Measurements from ENCODE around the gene CYFIP1.
"Not testable (repeated sequence)": the region's sequence is repeated elsewhere in the genome, so short reads cannot be mapped to it uniquely, and the experiment has no call there.

The CYFIP1 gene

DNA sequence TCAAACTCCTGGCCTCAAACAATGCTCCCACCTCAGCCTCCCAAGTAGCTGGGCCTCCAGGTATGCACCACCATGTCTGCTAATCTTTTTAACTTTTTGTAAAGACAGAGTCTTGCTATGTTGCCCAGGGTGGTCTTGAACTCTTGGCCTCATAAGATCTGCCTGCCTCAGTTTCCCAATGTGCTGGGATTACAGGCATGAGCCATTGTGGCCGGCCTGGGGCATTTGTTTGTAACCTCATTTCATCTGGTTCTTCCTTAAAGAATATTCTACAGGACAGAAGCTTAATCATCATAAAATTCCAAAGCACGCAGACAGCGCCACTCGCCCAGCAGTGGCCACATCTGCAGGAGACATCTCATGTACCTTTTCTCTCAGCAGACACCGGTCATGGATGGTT is 23.6 kb upstream of the CYFIP1 start:
- TF ChIP-seq, protein P1, sequence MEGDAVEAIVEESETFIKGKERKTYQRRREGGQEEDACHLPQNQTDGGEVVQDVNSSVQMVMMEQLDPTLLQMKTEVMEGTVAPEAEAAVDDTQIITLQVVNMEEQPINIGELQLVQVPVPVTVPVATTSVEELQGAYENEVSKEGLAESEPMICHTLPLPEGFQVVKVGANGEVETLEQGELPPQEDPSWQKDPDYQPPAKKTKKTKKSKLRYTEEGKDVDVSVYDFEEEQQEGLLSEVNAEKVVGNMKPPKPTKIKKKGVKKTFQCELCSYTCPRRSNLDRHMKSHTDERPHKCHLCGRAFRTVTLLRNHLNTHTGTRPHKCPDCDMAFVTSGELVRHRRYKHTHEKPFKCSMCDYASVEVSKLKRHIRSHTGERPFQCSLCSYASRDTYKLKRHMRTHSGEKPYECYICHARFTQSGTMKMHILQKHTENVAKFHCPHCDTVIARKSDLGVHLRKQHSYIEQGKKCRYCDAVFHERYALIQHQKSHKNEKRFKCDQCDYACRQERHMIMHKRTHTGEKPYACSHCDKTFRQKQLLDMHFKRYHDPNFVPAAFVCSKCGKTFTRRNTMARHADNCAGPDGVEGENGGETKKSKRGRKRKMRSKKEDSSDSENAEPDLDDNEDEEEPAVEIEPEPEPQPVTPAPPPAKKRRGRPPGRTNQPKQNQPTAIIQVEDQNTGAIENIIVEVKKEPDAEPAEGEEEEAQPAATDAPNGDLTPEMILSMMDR (IDR thresholded peaks at IDR 0.05; ENCODE audit: low read depth, low read length): no peak
- TF ChIP-seq MYC (IDR thresholded peaks at IDR 0.05; ENCODE audit: low read depth, low read length): no peak
- TF ChIP-seq, protein P2, sequence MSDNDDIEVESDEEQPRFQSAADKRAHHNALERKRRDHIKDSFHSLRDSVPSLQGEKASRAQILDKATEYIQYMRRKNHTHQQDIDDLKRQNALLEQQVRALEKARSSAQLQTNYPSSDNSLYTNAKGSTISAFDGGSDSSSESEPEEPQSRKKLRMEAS (IDR thresholded peaks at IDR 0.05; ENCODE audit: low read depth, low read length): no peak
- H3K4me3 ChIP-seq (ENCODE audit: low read depth, low read length): no peak overlapping the region
- no peak for DNase-seq (ENCODE audit: low read depth)

DNA sequence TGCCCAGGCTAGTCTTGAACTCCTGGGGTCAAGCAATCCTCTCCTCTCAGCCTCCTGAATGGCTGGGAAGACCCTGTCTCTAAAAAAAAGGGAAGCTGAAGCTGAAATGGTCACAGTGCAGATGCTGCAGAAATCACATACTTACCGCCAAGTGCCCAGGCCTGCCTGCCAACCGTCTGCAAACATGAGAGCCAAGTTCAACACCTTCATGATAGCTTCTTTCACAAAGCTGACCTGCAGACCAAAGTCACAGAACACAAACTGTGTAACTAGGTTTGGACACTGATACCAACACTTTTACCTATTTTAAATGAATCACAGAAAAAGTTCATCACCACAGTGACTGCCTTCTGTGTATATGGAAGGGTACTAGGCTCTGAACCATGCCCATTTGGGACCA is 22.8 kb upstream of the CYFIP1 start:
- no peak for DNase-seq (ENCODE audit: low read depth)
- TF ChIP-seq, protein P2 (IDR thresholded peaks at IDR 0.05; ENCODE audit: low read depth, low read length): no peak
- TF ChIP-seq POLR2A (IDR thresholded peaks at IDR 0.05; ENCODE audit: extremely low read depth, insufficient read length) (no peak), MYC (IDR thresholded peaks at IDR 0.05; ENCODE audit: low read depth, low read length) (no peak)
- TF ChIP-seq, protein P1 (IDR thresholded peaks at IDR 0.05; ENCODE audit: low read depth, low read length): no peak
- H3K4me3 ChIP-seq (ENCODE audit: low read depth, low read length): no peak overlapping the region

DNA sequence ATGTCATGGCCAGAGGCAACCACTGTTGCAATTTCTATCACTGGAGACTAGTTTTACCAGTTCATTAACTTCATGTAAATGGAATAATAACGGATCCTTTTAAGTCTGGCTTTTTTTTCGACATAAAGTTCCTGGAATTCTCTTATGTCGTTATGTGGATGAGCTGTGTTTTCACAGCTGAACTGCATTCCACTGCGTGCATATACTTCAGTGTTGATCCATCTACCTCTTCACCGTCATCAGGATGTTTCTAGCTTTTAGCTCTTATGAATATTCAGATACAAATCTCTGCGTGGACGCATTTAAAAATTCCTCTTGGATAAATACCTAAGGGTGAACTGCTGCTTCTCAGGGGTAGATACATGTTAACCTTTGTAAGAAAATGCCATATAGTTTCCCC is 15.6 kb upstream of the CYFIP1 start:
- TF ChIP-seq, protein P2 (IDR thresholded peaks at IDR 0.05; ENCODE audit: low read depth, low read length): no peak
- TF ChIP-seq POLR2A (IDR thresholded peaks at IDR 0.05; ENCODE audit: extremely low read depth, insufficient read length): no peak
- TF ChIP-seq, protein P1 (IDR thresholded peaks at IDR 0.05; ENCODE audit: low read depth, low read length): no peak
- no peak for TF ChIP-seq MYC (IDR thresholded peaks at IDR 0.05; ENCODE audit: low read depth, low read length)
- DNase-seq (ENCODE audit: low read depth): no peak

DNA sequence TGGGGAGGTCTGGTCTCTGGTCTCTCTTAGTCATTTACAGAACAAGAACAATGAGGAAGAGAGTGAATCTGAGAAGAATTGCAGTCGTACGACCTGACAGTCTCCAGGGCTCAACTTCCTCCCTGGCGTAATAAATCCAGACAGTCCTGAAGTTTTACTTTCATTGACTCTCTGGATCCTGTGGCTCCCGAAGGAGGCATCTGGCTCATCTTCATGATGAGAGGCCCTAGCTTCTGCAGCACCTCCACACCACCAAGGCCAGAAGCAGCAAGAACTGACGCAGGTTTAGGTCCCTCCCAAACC is 11.8 kb upstream of the CYFIP1 start:
- no peak for DNase-seq (ENCODE audit: low read depth)
- no peak for TF ChIP-seq MYC (IDR thresholded peaks at IDR 0.05; ENCODE audit: low read depth, low read length)
- no peak overlapping the region for H3K4me3 ChIP-seq (ENCODE audit: low read depth, low read length)

More for the DNA sequence above, 15.6 kb upstream of the CYFIP1 start:
- no peak overlapping the region for H3K4me3 ChIP-seq (ENCODE audit: low read depth, low read length)

DNA sequence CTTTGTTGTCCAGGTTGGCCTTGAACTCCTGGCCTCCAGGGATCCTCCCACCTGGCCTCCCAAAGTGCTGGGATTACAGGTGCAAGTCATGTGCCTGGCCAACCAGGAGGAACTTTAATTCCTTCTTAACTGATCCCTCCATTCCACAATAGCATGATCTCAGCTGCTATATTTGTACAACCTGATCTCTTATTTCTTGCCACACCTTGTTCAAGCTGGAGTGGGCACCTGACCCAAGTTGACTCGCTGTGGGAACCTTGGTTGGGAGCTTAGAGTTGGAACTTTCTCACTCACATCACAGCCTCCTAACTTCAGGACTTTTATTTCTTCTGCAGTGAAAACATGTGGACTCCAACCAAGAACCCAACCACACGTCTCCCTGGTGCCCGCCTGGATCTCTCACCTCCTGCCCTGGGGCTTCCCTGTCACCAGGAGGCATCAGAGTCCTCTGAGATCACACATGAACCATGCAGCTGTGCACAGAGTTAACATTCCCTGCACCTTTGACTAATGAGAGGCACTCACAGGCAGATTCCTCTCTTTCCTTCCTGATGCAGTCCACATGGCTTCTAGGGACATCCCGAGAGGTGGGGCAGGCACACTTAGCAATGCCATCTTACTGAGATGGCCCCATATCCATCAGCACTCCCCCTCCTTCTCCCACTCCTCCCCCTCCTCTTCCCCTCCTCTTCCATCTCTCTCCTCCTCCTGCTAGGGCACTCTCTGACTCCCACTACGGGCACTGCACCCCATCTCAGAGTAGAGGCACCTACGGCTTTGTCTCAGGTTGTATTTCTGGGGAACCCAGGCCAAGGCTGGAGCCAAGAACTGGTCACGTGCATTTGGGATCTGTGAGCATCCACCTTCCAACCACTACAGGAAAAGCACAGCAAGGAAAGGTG is 9.7 kb upstream of the CYFIP1 start:
- DNase-seq (ENCODE audit: low read depth): peak; percentile 8
- H3K4me3 ChIP-seq (ENCODE audit: low read depth, low read length): no peak overlapping the region
- TF ChIP-seq, protein P2 (IDR thresholded peaks at IDR 0.05; ENCODE audit: low read depth, low read length): no peak
- no peak for TF ChIP-seq POLR2A (IDR thresholded peaks at IDR 0.05; ENCODE audit: extremely low read depth, insufficient read length)
- TF ChIP-seq MYC (IDR thresholded peaks at IDR 0.05; ENCODE audit: low read depth, low read length): no peak
- TF ChIP-seq, protein P1 (IDR thresholded peaks at IDR 0.05; ENCODE audit: low read depth, low read length): no peak

DNA sequence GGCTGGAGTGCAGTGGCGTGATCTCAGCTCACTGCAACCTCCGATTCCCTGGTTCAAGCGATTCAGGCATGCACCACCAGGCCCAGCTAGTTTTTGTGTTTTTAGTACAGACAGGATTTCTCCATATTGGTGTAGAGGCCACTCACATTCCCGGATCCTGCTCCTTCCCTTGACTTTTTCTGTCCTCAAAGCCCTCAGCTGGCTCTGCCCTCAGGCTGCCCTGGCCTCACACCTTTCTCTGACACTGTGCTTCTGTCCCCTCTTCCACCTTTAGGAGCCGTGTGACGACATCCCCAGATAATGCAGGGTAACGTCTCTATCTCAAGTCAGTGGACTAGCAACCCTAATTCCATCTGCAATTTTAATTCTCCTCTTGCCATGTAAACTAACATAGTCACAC is 8.6 kb upstream of the CYFIP1 start:
- H3K4me3 ChIP-seq (ENCODE audit: low read depth, low read length): no peak overlapping the region
- DNase-seq (ENCODE audit: low read depth): no peak
- TF ChIP-seq MYC (IDR thresholded peaks at IDR 0.05; ENCODE audit: low read depth, low read length) (no peak), POLR2A (IDR thresholded peaks at IDR 0.05; ENCODE audit: extremely low read depth, insufficient read length) (no peak)
- TF ChIP-seq, protein P2 (IDR thresholded peaks at IDR 0.05; ENCODE audit: low read depth, low read length): no peak

DNA sequence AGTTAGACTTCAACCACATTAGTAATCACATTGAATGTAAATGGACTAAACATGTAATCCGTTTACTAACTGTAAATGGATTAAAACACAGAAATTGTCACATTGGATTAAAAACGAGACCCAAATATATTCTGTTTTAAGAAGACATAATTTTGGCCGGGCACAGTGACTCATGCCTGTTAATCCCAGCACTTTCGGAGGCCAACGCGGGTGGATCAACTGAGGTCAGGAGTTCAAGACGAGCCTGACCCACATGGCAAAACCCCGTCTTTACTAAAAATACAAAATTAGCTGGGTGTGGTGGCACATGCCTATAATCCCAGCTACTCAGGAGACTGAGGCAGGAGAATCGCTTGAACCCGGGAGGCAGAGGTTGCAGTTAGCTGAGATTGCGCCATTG is 1.8 kb upstream of the CYFIP1 start:
- DNase-seq (ENCODE audit: low read depth): not testable (repeated sequence)

More for the DNA sequence above, 1.8 kb upstream of the CYFIP1 start:
- H3K4me3 ChIP-seq (ENCODE audit: low read depth, low read length): not testable (repeated sequence)

All from NB4 (cell line).